ENCODE results near the gene SHQ1. TPM values are rescaled to one million over a fixed set of nuclear protein-coding genes. Genes with fewer than 3 reads are reported as not detected.

SHQ1 gene
- total and polyA plus RNA-seq, 2 of the 4 experiments (the other 2 are of a cell fraction) = 10.4 to 19.4 TPM

DNA sequence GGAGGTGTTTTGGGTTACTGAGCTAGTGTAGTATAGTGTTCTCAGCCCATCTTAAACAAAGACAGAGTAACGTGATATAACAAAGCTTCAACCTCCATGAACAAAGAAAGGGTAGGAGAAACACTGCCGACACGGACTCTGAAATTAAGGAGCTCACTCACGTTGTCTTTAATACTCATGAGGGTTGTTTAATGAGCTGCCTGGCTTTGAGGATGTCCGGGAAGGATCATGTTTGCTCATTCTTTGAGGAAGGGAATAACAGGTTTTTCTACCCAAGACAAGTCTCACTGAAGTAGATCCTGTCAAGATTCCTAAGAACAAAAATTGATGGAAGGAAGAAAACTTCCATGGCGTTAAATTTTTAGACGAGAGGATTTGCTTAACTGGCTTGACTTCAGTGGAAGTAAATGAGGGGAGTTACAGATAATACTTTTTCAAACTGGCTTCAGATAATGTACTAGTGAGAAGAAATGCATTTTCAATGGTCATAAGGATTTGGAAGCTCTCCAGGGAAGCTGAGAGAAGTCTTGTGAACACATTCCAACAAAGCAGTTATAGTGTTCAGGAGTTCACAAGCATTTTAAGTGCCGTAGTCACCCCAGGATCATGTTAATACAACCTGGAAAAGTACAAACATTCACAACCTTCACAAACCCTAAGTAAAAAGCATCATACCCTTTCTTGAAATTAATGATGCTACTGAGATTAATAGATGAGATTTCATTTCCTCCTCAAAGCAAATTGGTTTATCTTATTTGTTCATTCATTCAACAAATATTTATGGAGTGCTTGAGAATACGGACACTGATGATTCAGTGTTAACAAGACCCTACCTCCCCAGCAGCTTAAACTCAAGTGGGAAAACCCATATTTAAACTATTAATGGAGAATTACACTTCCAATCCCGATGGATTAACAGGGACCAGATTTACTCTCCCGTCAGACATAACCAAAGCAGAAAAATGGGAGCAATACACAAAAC is 101.5 kb downstream of the SHQ1 start (continued):
- TF ChIP-seq, protein P1, sequence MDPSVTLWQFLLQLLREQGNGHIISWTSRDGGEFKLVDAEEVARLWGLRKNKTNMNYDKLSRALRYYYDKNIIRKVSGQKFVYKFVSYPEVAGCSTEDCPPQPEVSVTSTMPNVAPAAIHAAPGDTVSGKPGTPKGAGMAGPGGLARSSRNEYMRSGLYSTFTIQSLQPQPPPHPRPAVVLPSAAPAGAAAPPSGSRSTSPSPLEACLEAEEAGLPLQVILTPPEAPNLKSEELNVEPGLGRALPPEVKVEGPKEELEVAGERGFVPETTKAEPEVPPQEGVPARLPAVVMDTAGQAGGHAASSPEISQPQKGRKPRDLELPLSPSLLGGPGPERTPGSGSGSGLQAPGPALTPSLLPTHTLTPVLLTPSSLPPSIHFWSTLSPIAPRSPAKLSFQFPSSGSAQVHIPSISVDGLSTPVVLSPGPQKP (IDR thresholded peaks at IDR 0.05; ENCODE audit: borderline replicate concordance, low read depth, low read length) = no peak
